Suprapubic skin (tissue), 3 donors: ENCODE data around the gene MTMR11.

Experiments
- EP300 ChIP-seq: sonication (generic); formaldehyde crosslinking; IDR thresholded peaks from one replicate; pipeline ENCODE4 v1.6.1; 2017; ENCODE audit warnings: antibody characterized with exemption
- POLR2A ChIP-seq, 2 donors: fragments of 450-650 bp; IDR thresholded peaks; one replicate each; pipeline ENCODE4 v1.6.1; 2017; ENCODE audit warnings: antibody characterized with exemption in 2 of 2, mild to moderate bottlenecking in 2 of 2, moderate library complexity in 2 of 2
- TF ChIP-seq, protein P1 (sequence below), 2 donors: fragments of 200-600 bp in 1 of 2; fragments of 450-650 bp in 1 of 2; sonication (generic) in 1 of 2; IDR thresholded peaks; one replicate each; pipeline ENCODE4 v1.5.1; 2016 to 2019; ENCODE audit warnings: antibody characterized with exemption in 2 of 2, mild to moderate bottlenecking in 1 of 2, moderate library complexity in 1 of 2

- TF ChIP-seq, protein P1, sequence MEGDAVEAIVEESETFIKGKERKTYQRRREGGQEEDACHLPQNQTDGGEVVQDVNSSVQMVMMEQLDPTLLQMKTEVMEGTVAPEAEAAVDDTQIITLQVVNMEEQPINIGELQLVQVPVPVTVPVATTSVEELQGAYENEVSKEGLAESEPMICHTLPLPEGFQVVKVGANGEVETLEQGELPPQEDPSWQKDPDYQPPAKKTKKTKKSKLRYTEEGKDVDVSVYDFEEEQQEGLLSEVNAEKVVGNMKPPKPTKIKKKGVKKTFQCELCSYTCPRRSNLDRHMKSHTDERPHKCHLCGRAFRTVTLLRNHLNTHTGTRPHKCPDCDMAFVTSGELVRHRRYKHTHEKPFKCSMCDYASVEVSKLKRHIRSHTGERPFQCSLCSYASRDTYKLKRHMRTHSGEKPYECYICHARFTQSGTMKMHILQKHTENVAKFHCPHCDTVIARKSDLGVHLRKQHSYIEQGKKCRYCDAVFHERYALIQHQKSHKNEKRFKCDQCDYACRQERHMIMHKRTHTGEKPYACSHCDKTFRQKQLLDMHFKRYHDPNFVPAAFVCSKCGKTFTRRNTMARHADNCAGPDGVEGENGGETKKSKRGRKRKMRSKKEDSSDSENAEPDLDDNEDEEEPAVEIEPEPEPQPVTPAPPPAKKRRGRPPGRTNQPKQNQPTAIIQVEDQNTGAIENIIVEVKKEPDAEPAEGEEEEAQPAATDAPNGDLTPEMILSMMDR (IDR thresholded peaks at IDR 0.05), result no peak
- TF ChIP-seq POLR2A (IDR thresholded peaks at IDR 0.05), result no peak
- no peak for TF ChIP-seq EP300
Observed at GRCh38 chr1:149962736-149963135, 26.1 kb upstream of the MTMR11 start.
